ENCODE measurements around the gene SLC39A13. TPM values are rescaled to one million over a fixed set of nuclear protein-coding genes. Genes with fewer than 3 reads are reported as not detected.

Gene SLC39A13
- total and polyA plus RNA-seq, 2 of the 13 experiments (the other 11 are each of a cell fraction or from before 2014, with no cell fraction given), result 15.3 to 30.5 TPM

- TF ChIP-seq GTF3A (CRISPR knock-in tag; conservative IDR thresholded peaks at IDR 0.05) (no peak), ZNF615 (CRISPR knock-in tag; IDR thresholded peaks at IDR 0.05; ENCODE audit: borderline replicate concordance) (no peak), GZF1 (CRISPR knock-in tag; IDR thresholded peaks at IDR 0.05) (no peak), CHCHD3 (CRISPR knock-in tag; IDR thresholded peaks at IDR 0.05) (no peak), ZNF33A (CRISPR knock-in tag; IDR thresholded peaks at IDR 0.05; ENCODE audit: borderline replicate concordance) (no peak), ZNF274 (CRISPR knock-in tag; IDR thresholded peaks at IDR 0.05) (no peak), NCOR1 (IDR thresholded peaks at IDR 0.05; ENCODE audit: borderline replicate concordance, low read length) (peak; percentile 68; the same call in 1 of the 2 replicates), HIC2 (CRISPR knock-in tag; IDR thresholded peaks at IDR 0.05; ENCODE audit: low read depth) (no peak), HNF4G (IDR thresholded peaks at IDR 0.05; ENCODE audit: borderline replicate concordance, low read depth, low read length) (peak; percentile 62; the same call in 1 of the 2 replicates), HNF4G (CRISPR knock-in tag; IDR thresholded peaks at IDR 0.05; ENCODE audit: borderline replicate concordance, low read depth) (no peak), GABPB1 (CRISPR knock-in tag; IDR thresholded peaks at IDR 0.05) (0 out of 2 replicates have a peak, but pooled peaks have one; percentile 10), YEATS4 (CRISPR knock-in tag; IDR thresholded peaks at IDR 0.05; ENCODE audit: borderline replicate concordance) (no peak), SOX6 (IDR thresholded peaks at IDR 0.05) (no peak), SOX6 (CRISPR knock-in tag; IDR thresholded peaks at IDR 0.05) (peak; percentile 71; the same call in 1 of the 2 replicates), ZNF569 (CRISPR knock-in tag; IDR thresholded peaks at IDR 0.05; ENCODE audit: borderline replicate concordance) (no peak), CEBPG (CRISPR knock-in tag; IDR thresholded peaks at IDR 0.05) (0 out of 2 replicates have a peak, but pooled peaks have one; percentile 13), RFXANK (CRISPR knock-in tag; IDR thresholded peaks at IDR 0.05) (no peak), ZFP82 (CRISPR knock-in tag; IDR thresholded peaks at IDR 0.05; ENCODE audit: borderline replicate concordance) (no peak), ARID5B (CRISPR knock-in tag; IDR thresholded peaks at IDR 0.05) (0 out of 2 replicates have a peak, but pooled peaks have one; percentile 41), ZBTB25 (CRISPR knock-in tag; IDR thresholded peaks at IDR 0.05) (no peak), ZSCAN9 (CRISPR knock-in tag; IDR thresholded peaks at IDR 0.05; ENCODE audit: borderline replicate concordance) (no peak), ZBTB46 (CRISPR knock-in tag; IDR thresholded peaks at IDR 0.05; ENCODE audit: borderline replicate concordance) (no peak)
These were observed 23.1 kb downstream of the SLC39A13 start (continued) for GRCh38 chr11:47431356-47432083.
